Spleen (tissue), 11 donors: ENCODE results near the gene NUB1. TPM values are rescaled to one million over a fixed set of nuclear protein-coding genes. Genes with fewer than 3 reads are reported as not detected.

Source experiments
- DNase-seq: peaks from one replicate; pipeline ENCODE4 v3.0.0-alpha.2; 2020
- H3K27ac ChIP-seq, 8 donors: fragments of 200-600 bp; sonication (generic) in 7 of 8; 1 replicate in 4 of 8; 2 replicates in 4 of 8; pipeline versions ENCODE4 v1.5.0 to v1.8.0; 2016 to 2021; ENCODE audit warnings: inconsistent platforms in 4 of 8, mild to moderate bottlenecking in 4 of 8, moderate library complexity in 1 of 8
- H3K27me3 ChIP-seq, 7 donors: fragments of 200-600 bp; sonication (generic) in 6 of 7; replicated peaks in 1 of 7; 1 replicate in 4 of 7; 2 replicates in 3 of 7; pipeline versions ENCODE4 v1.5.0 to v1.8.0; 2016 to 2021; ENCODE audit warnings: inconsistent platforms in 3 of 7, mild to moderate bottlenecking in 1 of 7
- H3K36me3 ChIP-seq, 6 donors: fragments of 200-600 bp; sonication (generic) in 5 of 6; 1 replicate in 4 of 6; 2 replicates in 2 of 6; pipeline versions ENCODE4 v1.5.0 to v1.8.0; 2016 to 2021; ENCODE audit warnings: inconsistent platforms in 2 of 6
- H3K4me1 ChIP-seq, 6 donors: fragments of 200-600 bp; sonication (generic) in 5 of 6; 1 replicate in 3 of 6; 2 replicates in 3 of 6; pipeline versions ENCODE4 v1.5.0 to v1.8.0; 2016 to 2021; ENCODE audit warnings: inconsistent platforms in 3 of 6
- H3K4me3 ChIP-seq, 8 donors: fragments of 200-600 bp; sonication (generic) in 7 of 8; 1 replicate in 4 of 8; 2 replicates in 4 of 8; pipeline versions ENCODE4 v1.5.0 to v1.8.0; 2016 to 2021; ENCODE audit warnings: inconsistent platforms in 4 of 8, mild to moderate bottlenecking in 4 of 8, moderate library complexity in 2 of 8
- H3K9me3 ChIP-seq, 8 donors: fragments of 200-600 bp; sonication (generic) in 7 of 8; 1 replicate in 4 of 8; 2 replicates in 4 of 8; pipeline versions ENCODE4 v1.5.0 to v1.8.0; 2016 to 2021; ENCODE audit warnings: inconsistent platforms in 4 of 8
- POLR2A ChIP-seq, 3 donors: fragments of 450-650 bp; IDR thresholded peaks; one replicate each; pipeline ENCODE4 v1.5.1; 2017; ENCODE audit warnings: antibody characterized with exemption in 3 of 3, mild to moderate bottlenecking in 1 of 3
- POLR2AphosphoS5 ChIP-seq, 3 donors: sonication (generic); formaldehyde crosslinking; IDR thresholded peaks; one replicate each; pipeline ENCODE4 v1.5.1; 2017; ENCODE audit warnings: antibody characterized with exemption in 3 of 3
- WGBS, 5 donors: extraction: QIAGEN DNeasy Blood & Tissue Kit in 3 of 5; methylation state at CpG; one replicate each; pipeline versions ENCODE4 v1.1.5 to v1.1.7; 2013 to 2018; 5-methylcytosine and 5-hydroxymethylcytosine counted together
- intact Hi-C: fragments of 100-400 bp; cut with DNase I; formaldehyde crosslinking; loops from one replicate; pipeline ENCODE4 v1.15.0; 2023; ENCODE audit warnings: low total_unique reads
- polyA plus RNA-seq, 3 donors: library from polyadenylated mRNA; stranded (reverse); fragments of 200-250 nt; gene quantifications; one replicate each; pipeline ENCODE4 v1.2.1, GENCODE V29; 2013
- total RNA-seq, 7 donors: library from RNA; depleted of rRNA in 3 of 7; stranded (reverse); fragments of >200 nt in 3 of 7; fragmentation: NEBNext Ultra II Directional in 4 of 7; extraction: Animal tissue kit (Norgen Biotek cat#: 25700) in 4 of 7; gene quantifications; one replicate each; pipeline versions ENCODE4 v1.1.0 to v1.2.1, GENCODE V29; 2016 to 2021
- TF ChIP-seq, protein P1 (sequence below), 11 experiments: fragments of 200-600 bp in 7 of 11; fragments of 450-650 bp in 4 of 11; sonication (generic) in 4 of 11; IDR thresholded peaks in 8 of 11; conservative IDR thresholded peaks in 3 of 11; 1 replicate in 7 of 11; 2 replicates in 4 of 11; pipeline versions ENCODE4 v1.4.0 to v1.8.0; 2016 to 2021; ENCODE audit warnings: antibody characterized with exemption in 11 of 11, inconsistent platforms in 4 of 11, mild to moderate bottlenecking in 1 of 11
- donor health status: healthy with polysubstance abuse.
- donor health status: DM: no; HTN: no; CAD: no; lungs with moderate emphysema.
- donor health status: DM: no; HTN: no; CAD: no.
- donor health status: Bipolar disorder and iron deficiency.
- donor health status: healthy.
- donor health status: DM: no; HTN: no; CAD: no.
- donor health status: DM: yes; HTN: yes; CAD: no.

The NUB1 gene
- total and polyA plus RNA-seq, 10 donors: 25.2 to 80.9 (median 64.5) TPM

DNA sequence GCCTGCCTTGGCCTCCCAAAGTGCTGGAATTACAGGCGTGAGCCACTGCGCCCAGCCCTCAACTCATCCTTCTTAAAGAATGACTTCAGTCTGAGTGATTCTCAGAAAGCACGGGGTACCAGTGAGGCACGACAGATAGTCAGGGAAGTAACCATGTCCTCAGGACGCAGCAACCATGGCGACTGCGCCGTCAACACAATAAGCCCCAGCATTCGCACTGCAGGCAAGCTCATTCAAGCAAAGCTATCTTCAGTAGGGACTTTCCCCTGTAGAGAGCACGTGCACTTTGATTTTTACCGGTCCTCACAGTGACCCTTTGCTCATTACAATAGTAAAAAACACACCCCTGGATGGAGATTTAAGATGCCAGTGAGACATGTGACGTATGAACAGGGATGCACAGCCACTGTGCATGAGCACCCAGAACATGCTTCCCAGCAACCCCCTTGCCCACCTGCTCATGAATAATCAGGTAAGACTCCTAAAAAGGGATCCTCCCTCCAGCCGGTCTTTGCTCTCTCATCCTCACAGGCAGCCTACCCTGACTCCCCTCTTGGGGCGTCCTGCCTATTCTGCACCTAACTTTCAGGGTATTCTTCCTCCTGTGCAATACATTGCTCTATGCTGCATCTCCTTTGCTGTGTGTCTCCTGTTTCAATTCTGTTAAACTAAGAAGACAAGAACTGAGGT, 59.2 kb downstream of the NUB1 start:
- WGBS, 5 donors: 60 to 77% (median 67%) methylated on average over 14 of the region's 14 CpGs
- peak; percentile 84 for DNase-seq
- intact Hi-C loops: no loop called here

DNA sequence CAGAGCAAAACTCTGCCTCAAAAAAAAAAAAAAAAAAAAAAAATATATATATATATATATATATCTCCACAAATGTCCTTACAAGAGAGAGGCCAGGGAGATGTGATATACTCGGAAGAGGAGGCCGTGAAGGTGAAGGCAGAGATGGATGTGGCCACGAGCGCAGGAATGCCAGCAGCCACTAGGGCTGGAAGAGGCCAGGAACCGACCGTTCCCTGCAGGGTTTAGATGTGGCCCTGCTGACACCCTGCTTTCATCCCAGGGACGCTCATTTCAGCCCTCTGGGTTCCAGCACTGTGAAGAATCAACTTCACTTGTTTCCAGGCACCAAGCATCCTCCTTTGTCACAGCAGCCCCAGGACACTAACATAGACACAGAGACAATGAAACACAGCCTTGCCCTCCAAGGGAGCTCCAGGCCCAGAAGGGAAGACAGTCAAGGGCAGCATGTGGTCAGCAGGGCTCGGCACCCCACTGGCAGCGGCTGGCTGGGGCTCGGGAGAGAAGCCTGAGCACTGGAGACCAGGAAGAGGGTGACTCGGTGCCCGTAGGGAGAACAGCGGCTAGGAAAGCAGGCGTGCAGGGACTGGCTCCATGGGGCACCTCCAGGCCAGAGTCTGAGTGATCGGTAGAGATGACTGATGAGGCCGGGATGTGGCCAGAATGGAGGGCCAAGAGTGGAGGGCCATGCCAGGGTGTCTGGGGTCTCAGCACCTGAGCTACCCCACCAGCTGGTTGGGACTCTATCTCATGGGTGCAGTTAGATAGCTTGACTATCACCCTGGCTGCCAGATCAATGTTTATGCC, 60.6 kb downstream of the NUB1 start:
- peak overlapping the region in 4 of 8 donors; percentile 91 to 93 (median 92) for H3K27ac ChIP-seq
- TF ChIP-seq POLR2AphosphoS5 (IDR thresholded peaks at IDR 0.05): peak in 2 of 3 donors; percentile 32 to 52
- no peak for TF ChIP-seq POLR2A (IDR thresholded peaks at IDR 0.05)
- H3K4me1 ChIP-seq: peaks cover 14 to 85% (median 58%) of the 10 kb centered on the region in 6 donors
- DNase-seq: peak; percentile 74
- H3K4me3 ChIP-seq: no peak overlapping the region
- intact Hi-C loops: no loop called here
- no peaks in the 10 kb centered on the region for H3K36me3 ChIP-seq
- H3K27me3 ChIP-seq: peaks cover 0 to 5% (median 0%) of the 10 kb centered on the region in 7 donors
- H3K9me3 ChIP-seq: peaks cover 0 to 6% (median 0%) of the 10 kb centered on the region in 8 donors
- 84 to 95% (median 89%) methylated on average over 16 of the region's 16 CpGs for WGBS, 5 donors

More for the DNA sequence above, 59.2 kb downstream of the NUB1 start:
- Histone ChIP-seq H3K9me3 (peaks cover 0 to 8% (median 0%) of the 10 kb centered on the region in 8 donors), H3K36me3 (no peaks in the 10 kb centered on the region), H3K4me1 (peaks cover 14 to 87% (median 52%) of the 10 kb centered on the region in 6 donors), H3K27me3 (no peaks in the 10 kb centered on the region), H3K4me3 (no peak overlapping the region), H3K27ac (peak overlapping the region in 2 of 8 donors; percentile 12 to 48)
- no peak for TF ChIP-seq POLR2AphosphoS5 (IDR thresholded peaks at IDR 0.05)
- TF ChIP-seq, protein P1, sequence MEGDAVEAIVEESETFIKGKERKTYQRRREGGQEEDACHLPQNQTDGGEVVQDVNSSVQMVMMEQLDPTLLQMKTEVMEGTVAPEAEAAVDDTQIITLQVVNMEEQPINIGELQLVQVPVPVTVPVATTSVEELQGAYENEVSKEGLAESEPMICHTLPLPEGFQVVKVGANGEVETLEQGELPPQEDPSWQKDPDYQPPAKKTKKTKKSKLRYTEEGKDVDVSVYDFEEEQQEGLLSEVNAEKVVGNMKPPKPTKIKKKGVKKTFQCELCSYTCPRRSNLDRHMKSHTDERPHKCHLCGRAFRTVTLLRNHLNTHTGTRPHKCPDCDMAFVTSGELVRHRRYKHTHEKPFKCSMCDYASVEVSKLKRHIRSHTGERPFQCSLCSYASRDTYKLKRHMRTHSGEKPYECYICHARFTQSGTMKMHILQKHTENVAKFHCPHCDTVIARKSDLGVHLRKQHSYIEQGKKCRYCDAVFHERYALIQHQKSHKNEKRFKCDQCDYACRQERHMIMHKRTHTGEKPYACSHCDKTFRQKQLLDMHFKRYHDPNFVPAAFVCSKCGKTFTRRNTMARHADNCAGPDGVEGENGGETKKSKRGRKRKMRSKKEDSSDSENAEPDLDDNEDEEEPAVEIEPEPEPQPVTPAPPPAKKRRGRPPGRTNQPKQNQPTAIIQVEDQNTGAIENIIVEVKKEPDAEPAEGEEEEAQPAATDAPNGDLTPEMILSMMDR (IDR thresholded peaks at IDR 0.05 in 8 of 11, conservative IDR thresholded peaks at IDR 0.05 in 3 of 11): peak in 2 of 11 experiments; percentile 10 to 17

DNA sequence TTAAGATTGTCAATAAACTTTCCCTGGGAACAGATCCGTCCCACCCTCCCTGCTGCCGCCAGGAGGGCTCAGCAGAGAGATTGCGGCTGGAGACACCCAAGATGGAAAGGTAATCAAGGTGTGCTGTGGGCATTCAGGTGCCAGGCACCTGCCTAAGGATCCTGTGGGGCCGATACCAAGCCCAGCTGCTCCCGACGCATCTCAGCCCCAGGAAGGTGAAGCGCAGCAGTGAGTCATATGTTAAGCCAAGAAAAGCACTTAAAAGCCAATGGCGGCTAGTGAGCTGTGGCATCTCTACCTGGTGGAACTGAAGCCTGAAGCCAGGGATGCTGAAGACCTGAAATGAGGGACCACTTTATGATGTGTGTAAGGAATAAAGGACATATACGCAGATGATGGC, 62.2 kb downstream of the NUB1 start:
- Histone ChIP-seq H3K27me3 (peaks cover 0 to 14% (median 3%) of the 10 kb centered on the region in 7 donors), H3K36me3 (no peaks in the 10 kb centered on the region), H3K9me3 (no peaks in the 10 kb centered on the region), H3K4me3 (no peak overlapping the region), H3K27ac (peak overlapping the region; percentile 13 to 93 (median 75)), H3K4me1 (peaks cover 18 to 92% (median 62%) of the 10 kb centered on the region in 6 donors)
- intact Hi-C loops: no loop called here
- 84 to 93% (median 89%) methylated on average over 9 of the region's 9 CpGs for WGBS, 5 donors
- DNase-seq: peak; percentile 45
- TF ChIP-seq, protein P1 (IDR thresholded peaks at IDR 0.05 in 8 of 11, conservative IDR thresholded peaks at IDR 0.05 in 3 of 11): no peak
- TF ChIP-seq POLR2A (IDR thresholded peaks at IDR 0.05) (no peak), POLR2AphosphoS5 (IDR thresholded peaks at IDR 0.05) (no peak)

DNA sequence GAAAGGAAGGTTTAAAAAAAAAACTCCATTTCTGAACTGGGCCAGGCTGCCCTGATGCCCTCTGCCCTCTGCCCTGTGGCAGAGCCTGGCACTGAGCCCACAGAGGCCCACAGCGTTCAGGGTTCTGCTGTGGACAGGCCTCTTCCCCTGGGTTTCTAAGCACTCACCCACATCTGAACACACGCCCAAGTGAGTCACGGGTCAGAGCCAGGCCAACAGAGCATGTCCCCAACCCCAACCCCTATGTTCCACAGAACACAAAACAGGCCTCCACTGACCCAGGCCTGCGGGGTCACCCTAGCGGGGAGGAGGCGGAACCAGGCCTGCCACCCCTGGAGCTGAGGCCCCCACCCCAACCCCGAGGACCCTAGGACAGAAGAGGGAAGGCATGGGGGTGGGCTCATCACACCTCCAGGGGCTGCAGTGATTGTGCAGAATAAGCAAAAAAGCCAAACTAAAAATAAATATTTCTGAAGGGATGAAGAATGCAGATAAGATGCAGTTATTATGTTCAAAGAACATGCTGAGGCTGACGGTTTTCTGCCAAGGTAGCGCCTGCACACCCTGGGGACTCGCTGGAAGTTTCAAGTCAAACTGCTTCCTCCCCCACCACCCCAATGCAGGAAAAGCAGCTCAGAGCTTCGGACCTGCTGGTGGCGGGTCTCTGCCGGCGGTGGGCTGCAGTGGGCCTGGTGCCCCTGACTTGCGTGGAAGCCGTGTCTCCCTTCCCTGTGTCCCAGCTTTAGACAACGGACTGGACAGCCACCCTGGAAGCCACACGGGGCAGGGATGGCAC, 62.8 kb downstream of the NUB1 start:
- H3K9me3 ChIP-seq: no peaks in the 10 kb centered on the region
- peaks cover 21 to 92% (median 63%) of the 10 kb centered on the region in 6 donors for H3K4me1 ChIP-seq
- TF ChIP-seq POLR2AphosphoS5 (IDR thresholded peaks at IDR 0.05): peak; percentile 47 to 72 (median 50)
- TF ChIP-seq, protein P1 (IDR thresholded peaks at IDR 0.05 in 8 of 11, conservative IDR thresholded peaks at IDR 0.05 in 3 of 11): no peak
- no peak overlapping the region for H3K4me3 ChIP-seq
- peak; percentile 72 for DNase-seq
- no peaks in the 10 kb centered on the region for H3K36me3 ChIP-seq
- peak overlapping the region; percentile 13 to 93 (median 75) for H3K27ac ChIP-seq
- 51 to 69% (median 63%) methylated on average over 17 to 18 of the region's 18 CpGs for WGBS, 5 donors
- H3K27me3 ChIP-seq: peaks cover 0 to 20% (median 10%) of the 10 kb centered on the region in 7 donors
- intact Hi-C loops: no loop called here
